Transverse colon (tissue), 4 donors: ENCODE data around the gene IGLL5. TPM values are rescaled to one million over a fixed set of nuclear protein-coding genes. Genes with fewer than 3 reads are reported as not detected.

Source experiments
- DNase-seq: peaks from one replicate; pipeline ENCODE4 v3.0.0-alpha.2; 2019
- H3K27ac ChIP-seq, 4 donors: fragments of 200-600 bp; sonication (generic); 2 replicates each; pipeline ENCODE4 v1.5.1; 2016 to 2018; ENCODE audit warnings: inconsistent platforms in 4 of 4
- H3K27me3 ChIP-seq: fragments of 200-600 bp; sonication (generic); 2 replicates; pipeline ENCODE4 v1.5.1; 2017; ENCODE audit warnings: inconsistent platforms
- H3K36me3 ChIP-seq, 4 donors: fragments of 200-600 bp; sonication (generic); 2 replicates each; pipeline ENCODE4 v1.5.1; 2017 to 2019; ENCODE audit warnings: inconsistent platforms in 4 of 4
- H3K4me1 ChIP-seq, 4 donors: fragments of 200-600 bp; sonication (generic); 2 replicates each; pipeline ENCODE4 v1.5.1; 2017 to 2020; ENCODE audit warnings: inconsistent platforms in 4 of 4
- H3K4me3 ChIP-seq, 4 donors: fragments of 200-600 bp; sonication (generic); 1 replicate in 1 of 4; 2 replicates in 3 of 4; pipeline versions ENCODE4 v1.5.1 to v1.6.1; 2017 to 2019; ENCODE audit warnings: inconsistent platforms in 4 of 4
- H3K9me3 ChIP-seq, 2 donors: fragments of 200-600 bp; sonication (generic); 2 replicates each; pipeline ENCODE4 v1.5.1; 2017 to 2019; ENCODE audit warnings: inconsistent platforms in 2 of 2
- EP300 ChIP-seq: sonication (generic); formaldehyde crosslinking; IDR thresholded peaks from one replicate; pipeline ENCODE4 v1.6.1; 2017; ENCODE audit warnings: antibody characterized with exemption, low read depth
- POLR2A ChIP-seq: fragments of 450-650 bp; IDR thresholded peaks from one replicate; pipeline ENCODE4 v1.6.1; 2016; ENCODE audit warnings: antibody characterized with exemption, mild to moderate bottlenecking, moderate library complexity
- POLR2AphosphoS5 ChIP-seq, 3 donors: sonication (generic); formaldehyde crosslinking; IDR thresholded peaks; one replicate each; pipeline ENCODE4 v1.6.1; 2016; ENCODE audit warnings: antibody characterized with exemption in 3 of 3
- WGBS, 2 donors: methylation state at CpG; one replicate each; pipeline ENCODE4 v1.1.5; 2018; ENCODE audit warnings: low coverage in 1 of 2; 5-methylcytosine and 5-hydroxymethylcytosine counted together
- in situ Hi-C, 4 donors: fragments of 200-750 bp; cut with MboI; loops; one replicate each; pipeline versions ENCODE4 v1.15.0 to v1.15.1; 2017; ENCODE audit warnings: low sequenced_read_pairs in 3 of 4, low pct_ligation_motif_present in 1 of 4, low pct_unique_long_range_greater_than_20kb in 1 of 4
- intact Hi-C: fragments of 100-400 bp; cut with DNase I; formaldehyde crosslinking; loops from one replicate; pipeline ENCODE4 v1.15.1; 2023; ENCODE audit warnings: low total_unique reads
- total RNA-seq, 4 donors: library from RNA; depleted of rRNA; stranded (reverse); fragments of >200 nt; gene quantifications; one replicate each; pipeline ENCODE4 v1.1.0, GENCODE V29; 2016
- TF ChIP-seq, protein P1 (sequence below), 5 experiments: fragments of 200-600 bp in 3 of 5; fragments of 450-650 bp in 2 of 5; sonication (generic) in 3 of 5; IDR thresholded peaks; 1 replicate in 2 of 5; 2 replicates in 3 of 5; pipeline ENCODE4 v1.5.1; 2016 to 2017; ENCODE audit warnings: antibody characterized with exemption in 5 of 5, inconsistent platforms in 3 of 5, mild to moderate bottlenecking in 2 of 5, moderate library complexity in 1 of 5

The IGLL5 gene
- total RNA-seq, 4 donors from 2014 or later = 14.9 to 104 (median 33.8) TPM; not detected in 1

DNA sequence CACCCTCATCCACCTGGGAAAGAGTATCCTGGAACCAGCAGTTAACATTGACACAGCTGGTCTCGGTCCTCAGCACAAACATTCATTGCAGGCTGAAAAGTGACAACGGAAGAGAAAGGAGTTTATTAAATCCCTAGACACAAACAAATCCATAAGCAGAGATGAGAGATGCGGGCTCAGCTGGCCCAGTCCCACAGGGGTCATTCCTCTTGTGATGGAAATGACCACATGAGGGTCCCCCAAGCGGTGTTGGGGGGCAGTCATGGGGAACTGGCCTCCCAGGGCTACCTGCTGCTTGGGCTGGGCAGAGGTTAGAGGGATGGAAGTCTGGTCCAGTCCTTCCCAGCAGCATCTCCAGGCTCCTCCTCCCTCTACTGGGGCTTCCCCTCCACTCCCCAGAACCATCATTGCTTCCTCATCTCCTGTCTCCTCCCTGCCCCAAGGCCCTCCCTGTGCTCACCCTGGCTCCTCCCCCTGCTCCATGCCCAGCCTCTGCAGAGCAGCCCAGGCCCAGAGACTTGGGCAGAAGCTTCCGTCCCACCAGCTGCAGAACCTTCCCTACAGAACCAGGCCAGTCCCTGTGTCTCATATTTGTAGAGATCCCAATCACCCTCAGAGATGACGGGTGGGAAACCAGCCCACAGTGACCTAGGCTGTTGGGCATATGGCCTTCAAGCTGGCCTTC lies 5.4 kb upstream of the IGLL5 start:
- in situ Hi-C loops = loop anchor here in 1 of 4 donors (25.0 kb wide), 1 partner anchor 120 kb away; no protein-coding TSS in a partner anchor
- no peaks in the 10 kb centered on the region for H3K27me3 ChIP-seq

GRCh38 chr22:22883090-22883727 lies 4.4 kb upstream of the IGLL5 start:
- no peak overlapping the region for H3K27ac ChIP-seq
- no peaks in the 10 kb centered on the region for H3K4me1 ChIP-seq
- H3K9me3 ChIP-seq = no peaks in the 10 kb centered on the region
- WGBS, 2 donors = 88% methylated on average over 11 of the region's 11 CpGs; no CpG with 5 or more reads in 1 of the 2 donors
- TF ChIP-seq EP300 = no peak
- no peak for TF ChIP-seq POLR2AphosphoS5 (IDR thresholded peaks at IDR 0.05)
- no peak for TF ChIP-seq POLR2A
- TF ChIP-seq, protein P1, sequence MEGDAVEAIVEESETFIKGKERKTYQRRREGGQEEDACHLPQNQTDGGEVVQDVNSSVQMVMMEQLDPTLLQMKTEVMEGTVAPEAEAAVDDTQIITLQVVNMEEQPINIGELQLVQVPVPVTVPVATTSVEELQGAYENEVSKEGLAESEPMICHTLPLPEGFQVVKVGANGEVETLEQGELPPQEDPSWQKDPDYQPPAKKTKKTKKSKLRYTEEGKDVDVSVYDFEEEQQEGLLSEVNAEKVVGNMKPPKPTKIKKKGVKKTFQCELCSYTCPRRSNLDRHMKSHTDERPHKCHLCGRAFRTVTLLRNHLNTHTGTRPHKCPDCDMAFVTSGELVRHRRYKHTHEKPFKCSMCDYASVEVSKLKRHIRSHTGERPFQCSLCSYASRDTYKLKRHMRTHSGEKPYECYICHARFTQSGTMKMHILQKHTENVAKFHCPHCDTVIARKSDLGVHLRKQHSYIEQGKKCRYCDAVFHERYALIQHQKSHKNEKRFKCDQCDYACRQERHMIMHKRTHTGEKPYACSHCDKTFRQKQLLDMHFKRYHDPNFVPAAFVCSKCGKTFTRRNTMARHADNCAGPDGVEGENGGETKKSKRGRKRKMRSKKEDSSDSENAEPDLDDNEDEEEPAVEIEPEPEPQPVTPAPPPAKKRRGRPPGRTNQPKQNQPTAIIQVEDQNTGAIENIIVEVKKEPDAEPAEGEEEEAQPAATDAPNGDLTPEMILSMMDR (IDR thresholded peaks at IDR 0.05) = no peak
- no peaks in the 10 kb centered on the region for H3K27me3 ChIP-seq
- no peak overlapping the region for H3K4me3 ChIP-seq
- in situ Hi-C loops (loop anchor here in 1 of 4 donors (25.0 kb wide), 1 partner anchor 121 kb away; no protein-coding TSS in a partner anchor), intact Hi-C loops (no loop called here)
- no peaks in the 10 kb centered on the region for H3K36me3 ChIP-seq
- no peak for DNase-seq

More for the DNA sequence above, 5.4 kb upstream of the IGLL5 start:
- H3K4me1 ChIP-seq = no peaks in the 10 kb centered on the region
- TF ChIP-seq EP300 (no peak), POLR2A (no peak), POLR2AphosphoS5 (IDR thresholded peaks at IDR 0.05) (no peak)
- TF ChIP-seq, protein P1 (IDR thresholded peaks at IDR 0.05) = no peak
- H3K36me3 ChIP-seq = no peaks in the 10 kb centered on the region
- DNase-seq = peak; percentile 60
- H3K9me3 ChIP-seq = no peaks in the 10 kb centered on the region
- intact Hi-C loops = no loop called here
- whole genome bisulfite sequencing, 2 donors = 61% methylated on average over 6 of the region's 6 CpGs; no CpG with 5 or more reads in 1 of the 2 donors
- no peak overlapping the region for H3K4me3 ChIP-seq
- H3K27ac ChIP-seq = peak overlapping the region in 1 of 4 donors; percentile 43

DNA sequence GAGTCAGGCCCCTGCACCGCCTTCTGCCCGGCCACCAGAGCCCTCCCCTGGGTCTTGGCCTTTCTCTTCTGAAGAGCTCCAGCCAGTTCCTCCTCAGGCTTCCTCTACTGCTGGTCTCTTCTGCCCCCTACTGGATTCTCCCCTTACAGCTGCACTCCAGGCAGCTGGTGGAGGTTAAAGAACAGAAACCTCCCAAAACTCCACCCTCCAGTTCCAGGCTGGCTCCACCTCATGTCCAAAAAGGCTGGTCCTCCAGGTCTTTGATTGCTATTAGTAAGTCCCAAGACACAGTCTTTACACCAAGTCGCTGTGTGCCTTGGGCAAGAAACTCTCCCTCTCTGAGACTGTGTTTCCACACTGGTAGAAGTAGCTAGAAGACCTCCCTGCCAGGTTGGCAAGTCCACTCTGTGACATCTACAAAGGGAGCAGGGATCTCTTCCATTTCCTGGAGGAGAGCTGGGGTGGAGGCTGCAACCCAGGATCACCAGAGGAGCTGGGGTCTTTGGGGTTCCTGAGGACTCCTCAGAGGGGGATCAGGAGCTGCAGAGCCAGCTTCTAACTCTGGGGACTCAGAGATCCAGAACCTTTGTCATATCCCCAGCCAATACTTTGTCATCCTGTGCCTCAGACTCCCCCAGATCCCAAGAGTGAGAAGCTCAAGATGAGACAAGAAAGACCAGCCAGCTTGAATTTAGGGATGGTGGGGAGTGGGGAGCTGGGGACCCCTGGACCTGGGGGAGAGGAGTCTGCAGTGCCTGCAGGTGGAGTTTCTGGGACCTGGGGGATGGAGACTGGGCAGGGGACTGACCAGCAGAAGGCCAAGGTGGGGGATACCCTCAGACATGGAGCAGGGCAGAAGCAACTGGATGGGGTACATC lies 3.4 kb upstream of the IGLL5 start:
- no peaks in the 10 kb centered on the region for H3K36me3 ChIP-seq
- H3K4me1 ChIP-seq = no peaks in the 10 kb centered on the region
- intact Hi-C loops (no loop called here), in situ Hi-C loops (loop anchor here in 1 of 4 donors (25.0 kb wide), 1 partner anchor 122 kb away; no protein-coding TSS in a partner anchor)
- no peak for TF ChIP-seq POLR2A
- TF ChIP-seq, protein P1 (IDR thresholded peaks at IDR 0.05) = peak; percentile 52 to 70 (median 67)
- H3K9me3 ChIP-seq = no peaks in the 10 kb centered on the region
- DNase-seq = peak; percentile 75
- no peak overlapping the region for H3K4me3 ChIP-seq
- 0 to 32% methylated on average over 1 to 3 of the region's 3 CpGs for WGBS, 2 donors
- peak overlapping the region in 1 of 4 donors; percentile 57 for H3K27ac ChIP-seq
- H3K27me3 ChIP-seq = no peaks in the 10 kb centered on the region
